C1 segment of cervical spinal cord (tissue), 14 donors: Measurements from ENCODE around the gene MOB3B.
A peak's percentile ranks its signal among the peaks of the same experiment; 100 is the strongest.
"Not testable (repeated sequence)": the region's sequence is repeated elsewhere in the genome, so short reads cannot be mapped to it uniquely, and the experiment has no call there.

Experiments used
- DNase-seq, 14 donors: peaks; one replicate each; lab custom pipeline; 2025; lab: John Stamatoyannopoulos, UW

MOB3B gene

GRCh38 chr9:27518809-27519208 is 10.8 kb downstream of the MOB3B start:
- DNase-seq: no peak

DNA sequence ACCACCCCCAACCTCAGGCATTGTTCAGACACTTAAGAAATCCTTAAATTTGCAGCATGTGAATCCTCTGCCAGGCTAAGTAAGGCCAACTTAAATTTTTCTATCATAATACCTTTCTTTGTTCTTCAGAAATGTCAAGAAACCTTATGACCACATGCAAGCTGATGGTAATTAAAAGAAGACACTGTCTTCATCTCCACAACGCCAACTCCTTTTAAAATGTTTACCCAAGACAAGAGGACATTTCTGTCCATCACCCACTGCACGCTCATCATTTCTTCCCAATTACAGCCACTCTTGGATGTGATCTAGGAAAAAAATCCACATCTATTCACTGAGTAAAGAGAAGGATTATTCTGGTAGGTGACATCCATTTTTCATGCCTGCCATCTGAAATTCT is 11.6 kb downstream of the MOB3B start:
- DNase-seq: no peak

DNA sequence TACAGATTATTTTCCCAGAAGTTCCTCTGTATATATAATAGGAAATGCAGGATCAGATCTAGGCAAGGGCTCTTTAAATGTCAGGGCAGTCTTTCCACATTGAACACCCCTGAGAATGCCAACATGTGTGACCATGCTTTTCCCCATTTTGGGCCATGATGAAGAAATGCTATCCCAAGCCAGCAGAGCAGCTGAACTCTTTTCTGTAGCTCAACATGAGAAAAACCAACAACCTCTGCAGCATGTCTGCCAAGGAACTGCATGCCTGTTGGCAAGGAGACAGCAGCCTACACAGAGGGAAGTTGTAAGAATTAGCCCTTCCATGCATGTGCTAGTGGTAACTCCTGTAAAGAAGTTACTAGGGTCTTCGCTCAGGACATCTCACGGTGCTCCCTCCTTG is 15.1 kb downstream of the MOB3B start:
- no peak for DNase-seq

GRCh38 chr9:27511771-27512170 is 17.8 kb downstream of the MOB3B start:
- DNase-seq: no peak

DNA sequence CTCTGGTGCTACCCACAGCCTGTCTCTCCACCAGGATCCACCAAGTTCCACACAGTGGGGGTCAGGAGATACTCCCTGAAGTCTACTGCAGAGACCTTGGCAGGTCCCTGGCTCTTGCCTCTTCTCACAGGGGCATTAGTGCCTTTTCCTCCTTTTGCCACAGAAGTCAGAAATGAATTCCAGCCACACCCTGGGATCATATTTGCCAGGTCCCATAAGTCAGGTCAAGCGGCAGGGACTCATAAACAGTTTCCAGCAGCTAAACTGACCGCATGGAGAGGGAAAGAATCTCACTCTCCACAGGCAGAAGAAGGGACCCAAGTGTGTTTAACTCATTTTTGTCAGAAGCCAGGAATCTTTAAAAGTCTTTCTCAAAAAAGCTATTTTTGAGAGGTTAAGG is 18.8 kb downstream of the MOB3B start:
- no peak for DNase-seq

DNA sequence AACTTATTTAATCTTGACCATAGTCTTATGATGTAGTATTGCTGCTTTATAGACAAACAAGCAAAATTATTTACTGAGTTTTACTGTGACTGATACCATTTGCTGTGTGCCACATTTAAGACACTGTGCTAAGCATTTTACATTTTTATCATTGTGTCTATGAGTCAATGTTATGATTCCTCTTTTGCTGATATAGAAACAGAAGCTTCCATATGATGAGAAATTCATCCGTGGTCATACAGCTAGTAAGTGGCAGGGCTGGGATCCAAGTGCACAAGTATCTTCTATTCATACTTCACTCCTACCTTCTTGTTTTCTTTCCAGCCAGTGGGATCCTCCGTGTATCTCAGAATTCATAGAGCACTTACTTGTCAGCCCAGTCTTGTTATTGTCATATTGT is 22.6 kb downstream of the MOB3B start:
- no peak for DNase-seq

DNA sequence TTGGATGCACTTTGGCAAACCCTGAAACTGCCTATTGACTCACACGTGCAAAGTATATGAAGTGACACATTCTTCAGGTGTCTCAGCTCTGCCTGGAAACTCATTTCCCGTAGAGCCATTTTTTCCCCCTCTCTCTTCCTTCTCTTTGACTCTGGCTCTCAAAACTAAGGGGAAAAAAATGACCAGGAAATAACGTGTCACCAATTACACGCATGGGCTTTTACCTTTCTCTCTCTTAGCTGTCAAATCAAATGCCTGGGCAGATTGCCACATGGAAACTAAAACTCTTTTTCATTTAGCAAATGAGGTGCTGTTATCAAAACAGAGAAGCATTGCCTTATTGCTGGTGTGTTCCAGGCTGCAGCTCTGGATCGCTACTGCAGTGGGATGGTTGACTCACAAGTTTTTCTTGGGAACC is 23.9 kb downstream of the MOB3B start:
- DNase-seq: no peak

- no peak for DNase-seq
Observed at GRCh38 chr9:27504259-27504658, 25.4 kb downstream of the MOB3B start.

DNA sequence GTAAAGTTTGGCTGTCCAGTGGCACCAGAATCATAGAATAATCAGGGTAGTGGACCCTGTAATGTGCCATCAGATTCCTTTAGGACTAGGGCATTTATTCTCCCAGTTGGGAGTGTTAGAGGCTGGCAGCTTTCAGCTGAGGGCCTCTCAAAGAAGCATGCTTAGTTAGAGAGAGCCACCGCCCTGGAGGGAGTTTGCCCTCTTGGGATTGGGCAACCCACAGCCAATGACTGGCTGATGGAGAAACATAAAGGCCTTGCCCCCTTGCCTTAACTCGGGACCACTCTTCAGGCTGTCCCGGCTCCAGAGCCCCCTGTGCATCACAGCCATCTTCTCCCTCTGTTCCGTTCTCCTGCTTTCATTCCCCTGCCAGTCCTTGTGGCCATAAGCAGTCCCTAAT is 26.0 kb downstream of the MOB3B start:
- peak in 1 of 14 donors; percentile 19 for DNase-seq

GRCh38 chr9:27500902-27501301 is 28.7 kb downstream of the MOB3B start:
- not testable (repeated sequence) for DNase-seq

GRCh38 chr9:27499451-27499850 is 30.2 kb downstream of the MOB3B start:
- no peak for DNase-seq

- DNase-seq: peak in 7 of 14 donors; percentile 24 to 87 (median 37)
Observed at GRCh38 chr9:27497883-27498417, 31.7 kb downstream of the MOB3B start.

- DNase-seq: no peak
Observed at GRCh38 chr9:27496135-27496504, 33.5 kb downstream of the MOB3B start.

GRCh38 chr9:27495480-27496134 is 34.0 kb downstream of the MOB3B start:
- no peak for DNase-seq

DNA sequence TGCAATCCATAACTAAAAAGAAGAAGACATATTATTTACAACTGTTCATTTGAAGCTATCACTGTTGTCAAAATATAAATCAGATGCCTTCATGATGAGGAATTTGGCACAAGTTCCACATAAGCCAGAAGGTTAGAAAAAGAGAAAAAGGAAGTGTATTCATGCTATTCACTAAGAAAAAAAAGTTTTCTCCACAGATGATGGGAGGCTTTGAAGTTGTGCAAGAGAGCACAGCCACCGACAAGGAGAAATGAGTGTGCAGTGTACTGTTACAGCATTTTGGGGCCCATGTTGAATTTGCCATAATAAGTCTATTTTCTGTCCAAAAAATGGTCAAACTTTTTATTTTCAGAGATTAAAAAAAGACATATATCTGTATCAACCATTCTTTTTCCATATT is 38.5 kb downstream of the MOB3B start:
- DNase-seq: no peak

DNA sequence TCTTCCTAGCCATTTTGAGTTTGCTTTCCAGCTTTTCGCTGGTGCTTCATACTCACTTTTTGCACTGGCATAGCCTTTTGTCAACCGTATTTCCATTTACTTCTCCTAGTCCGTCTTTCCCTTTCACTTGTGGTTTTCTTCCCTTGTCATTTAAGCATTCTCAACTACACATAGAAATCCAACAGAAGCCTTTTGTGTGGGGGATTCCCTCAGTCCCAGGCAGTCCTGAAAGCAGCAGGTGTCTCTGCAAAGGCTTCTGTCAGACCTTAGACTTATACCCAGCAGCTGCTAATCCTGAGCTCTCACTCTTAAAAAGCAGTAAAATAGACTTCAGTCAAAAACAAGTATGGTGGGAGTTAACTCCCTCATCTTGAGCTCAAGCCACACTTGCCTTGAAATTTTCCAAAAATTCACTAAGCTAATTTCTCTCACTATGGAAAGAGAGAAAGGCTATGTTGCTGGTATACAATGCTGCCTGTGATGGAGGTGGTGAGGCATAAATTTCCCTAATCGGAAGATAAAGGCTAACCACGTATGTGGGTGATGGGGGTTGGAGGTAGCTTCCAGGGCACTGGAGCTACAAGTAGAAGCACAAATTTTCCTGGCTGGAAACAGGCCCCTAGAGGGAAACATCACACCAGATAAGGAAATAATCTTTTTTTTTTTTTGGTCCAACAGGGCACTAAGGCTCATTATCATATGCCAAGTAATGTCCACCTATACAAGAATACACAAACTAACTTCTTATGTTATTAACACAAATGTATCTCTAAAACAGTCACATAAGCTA is 40.3 kb downstream of the MOB3B start:
- DNase-seq: no peak

- no peak for DNase-seq
Observed at GRCh38 chr9:27487927-27488326, 41.7 kb downstream of the MOB3B start.

GRCh38 chr9:27487128-27487640 is 42.4 kb downstream of the MOB3B start:
- DNase-seq: no peak

- DNase-seq: no peak
Observed at GRCh38 chr9:27485158-27485557, 44.5 kb downstream of the MOB3B start.

DNA sequence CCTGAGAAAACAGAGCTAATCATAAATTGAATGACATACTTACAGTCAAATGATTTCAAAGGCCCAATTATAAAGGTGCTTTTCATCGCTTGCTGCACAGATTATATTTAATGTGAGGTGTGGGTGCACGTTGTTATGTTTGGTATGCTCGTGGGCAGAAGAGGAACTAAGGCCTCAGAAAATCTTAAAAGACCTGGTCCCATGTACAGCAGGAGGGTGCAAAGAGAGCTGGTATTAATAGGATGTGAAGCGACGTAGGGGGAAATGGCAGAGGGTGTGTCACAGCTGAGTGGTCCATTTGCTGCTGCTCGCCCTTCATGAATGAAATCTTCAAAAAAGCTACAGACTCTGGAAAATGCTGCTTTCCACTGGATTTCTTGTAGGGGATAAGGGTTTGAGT is 46.0 kb downstream of the MOB3B start:
- no peak for DNase-seq

DNA sequence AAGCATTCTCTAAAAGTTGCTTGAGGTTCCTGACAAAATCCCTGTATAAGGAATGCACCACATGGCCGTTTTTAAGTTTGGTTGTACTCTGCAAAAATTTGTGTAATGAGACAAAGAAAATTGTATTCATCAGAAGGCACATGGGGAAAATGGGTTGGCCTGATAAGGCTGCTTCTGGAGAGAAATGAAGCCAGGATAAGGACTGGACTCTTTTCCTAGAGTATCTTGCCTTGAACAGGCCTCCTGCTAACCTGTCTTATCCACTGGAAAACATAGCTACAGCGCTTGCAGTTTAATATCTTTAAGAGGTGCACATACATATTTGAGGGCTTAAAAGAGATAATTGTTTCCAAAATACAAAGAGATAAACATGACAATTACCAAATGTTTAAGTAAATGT is 46.9 kb downstream of the MOB3B start:
- no peak for DNase-seq

- DNase-seq: no peak
Observed at GRCh38 chr9:27478322-27478721, 51.3 kb downstream of the MOB3B start.
